Measurements from ENCODE around the gene SEL1L. TPM values are rescaled to one million over a fixed set of nuclear protein-coding genes. Genes with fewer than 3 reads are reported as not detected.

The SEL1L gene
- total and polyA plus RNA-seq, 2 of the 13 experiments (the other 11 are each of a cell fraction or from before 2014, with no cell fraction given): 15.3 to 61.0 TPM

DNA sequence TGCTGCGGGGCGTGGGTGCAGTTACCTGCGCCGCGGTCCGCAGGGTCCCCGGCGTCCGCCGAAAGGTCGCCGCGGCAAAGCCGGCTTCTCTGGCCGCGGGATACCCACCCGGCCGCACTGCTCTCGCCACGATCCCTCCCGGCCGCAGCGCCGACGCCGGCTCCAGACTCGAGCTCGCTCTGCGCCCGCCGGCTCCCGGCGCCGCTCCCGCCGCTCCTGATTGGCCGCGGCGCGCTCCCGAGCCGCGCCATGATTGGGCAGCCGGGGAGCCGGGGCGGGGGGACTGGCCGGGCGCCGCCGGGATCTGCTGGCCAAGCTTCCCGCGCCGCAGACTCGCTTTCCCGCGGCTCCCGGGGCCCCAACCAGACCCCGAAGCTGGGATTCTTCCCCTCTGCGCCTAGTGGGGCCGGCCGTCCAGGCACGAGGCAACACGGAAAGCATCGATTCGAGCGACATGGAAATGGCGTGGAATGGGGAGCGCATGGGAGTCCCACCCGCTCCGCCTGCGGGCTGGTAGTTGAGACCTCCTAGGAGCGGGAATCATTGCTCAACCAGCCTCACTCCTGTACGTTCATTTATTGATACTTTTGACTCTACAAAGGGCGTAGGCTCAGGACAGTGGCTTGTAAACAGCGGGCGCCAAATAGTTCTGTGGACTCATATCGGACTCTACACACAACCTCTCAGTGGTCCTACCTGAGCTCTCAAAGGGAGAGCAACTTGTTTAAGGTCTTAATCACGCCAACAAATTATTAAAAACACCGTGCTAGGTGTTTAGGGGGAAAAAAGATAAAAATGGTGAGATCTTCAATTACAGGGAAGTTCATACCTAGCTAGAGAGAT lies 97.1 kb downstream of the SEL1L start (continued):
- TF ChIP-seq, protein P1, sequence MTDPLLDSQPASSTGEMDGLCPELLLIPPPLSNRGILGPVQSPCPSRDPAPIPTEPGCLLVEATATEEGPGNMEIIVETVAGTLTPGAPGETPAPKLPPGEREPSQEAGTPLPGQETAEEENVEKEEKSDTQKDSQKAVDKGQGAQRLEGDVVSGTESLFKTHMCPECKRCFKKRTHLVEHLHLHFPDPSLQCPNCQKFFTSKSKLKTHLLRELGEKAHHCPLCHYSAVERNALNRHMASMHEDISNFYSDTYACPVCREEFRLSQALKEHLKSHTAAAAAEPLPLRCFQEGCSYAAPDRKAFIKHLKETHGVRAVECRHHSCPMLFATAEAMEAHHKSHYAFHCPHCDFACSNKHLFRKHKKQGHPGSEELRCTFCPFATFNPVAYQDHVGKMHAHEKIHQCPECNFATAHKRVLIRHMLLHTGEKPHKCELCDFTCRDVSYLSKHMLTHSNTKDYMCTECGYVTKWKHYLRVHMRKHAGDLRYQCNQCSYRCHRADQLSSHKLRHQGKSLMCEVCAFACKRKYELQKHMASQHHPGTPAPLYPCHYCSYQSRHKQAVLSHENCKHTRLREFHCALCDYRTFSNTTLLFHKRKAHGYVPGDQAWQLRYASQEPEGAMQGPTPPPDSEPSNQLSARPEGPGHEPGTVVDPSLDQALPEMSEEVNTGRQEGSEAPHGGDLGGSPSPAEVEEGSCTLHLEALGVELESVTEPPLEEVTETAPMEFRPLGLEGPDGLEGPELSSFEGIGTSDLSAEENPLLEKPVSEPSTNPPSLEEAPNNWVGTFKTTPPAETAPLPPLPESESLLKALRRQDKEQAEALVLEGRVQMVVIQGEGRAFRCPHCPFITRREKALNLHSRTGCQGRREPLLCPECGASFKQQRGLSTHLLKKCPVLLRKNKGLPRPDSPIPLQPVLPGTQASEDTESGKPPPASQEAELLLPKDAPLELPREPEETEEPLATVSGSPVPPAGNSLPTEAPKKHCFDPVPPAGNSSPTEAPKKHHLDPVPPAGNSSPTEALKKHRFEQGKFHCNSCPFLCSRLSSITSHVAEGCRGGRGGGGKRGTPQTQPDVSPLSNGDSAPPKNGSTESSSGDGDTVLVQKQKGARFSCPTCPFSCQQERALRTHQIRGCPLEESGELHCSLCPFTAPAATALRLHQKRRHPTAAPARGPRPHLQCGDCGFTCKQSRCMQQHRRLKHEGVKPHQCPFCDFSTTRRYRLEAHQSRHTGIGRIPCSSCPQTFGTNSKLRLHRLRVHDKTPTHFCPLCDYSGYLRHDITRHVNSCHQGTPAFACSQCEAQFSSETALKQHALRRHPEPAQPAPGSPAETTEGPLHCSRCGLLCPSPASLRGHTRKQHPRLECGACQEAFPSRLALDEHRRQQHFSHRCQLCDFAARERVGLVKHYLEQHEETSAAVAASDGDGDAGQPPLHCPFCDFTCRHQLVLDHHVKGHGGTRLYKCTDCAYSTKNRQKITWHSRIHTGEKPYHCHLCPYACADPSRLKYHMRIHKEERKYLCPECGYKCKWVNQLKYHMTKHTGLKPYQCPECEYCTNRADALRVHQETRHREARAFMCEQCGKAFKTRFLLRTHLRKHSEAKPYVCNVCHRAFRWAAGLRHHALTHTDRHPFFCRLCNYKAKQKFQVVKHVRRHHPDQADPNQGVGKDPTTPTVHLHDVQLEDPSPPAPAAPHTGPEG (CRISPR knock-in tag; IDR thresholded peaks at IDR 0.05): peak; percentile 98
- no peak for TF ChIP-seq PLRG1 (conservative IDR thresholded peaks at IDR 0.05)
- 0 out of 2 replicates have a peak, but pooled peaks have one; percentile 26 for TF ChIP-seq ZNF256 (CRISPR knock-in tag; conservative IDR thresholded peaks at IDR 0.05)
- TF ChIP-seq ZNF136 (CRISPR knock-in tag; IDR thresholded peaks at IDR 0.05; ENCODE audit: low read depth): no peak
- TF ChIP-seq NFYC (CRISPR knock-in tag; IDR thresholded peaks at IDR 0.05): peak; percentile 69
- TF ChIP-seq FLYWCH1 (CRISPR knock-in tag; IDR thresholded peaks at IDR 0.05): no peak
- TF ChIP-seq ZEB1 (IDR thresholded peaks at IDR 0.05; ENCODE audit: insufficient replicate concordance, low read depth): peak; percentile 12
- TF ChIP-seq, protein P2, sequence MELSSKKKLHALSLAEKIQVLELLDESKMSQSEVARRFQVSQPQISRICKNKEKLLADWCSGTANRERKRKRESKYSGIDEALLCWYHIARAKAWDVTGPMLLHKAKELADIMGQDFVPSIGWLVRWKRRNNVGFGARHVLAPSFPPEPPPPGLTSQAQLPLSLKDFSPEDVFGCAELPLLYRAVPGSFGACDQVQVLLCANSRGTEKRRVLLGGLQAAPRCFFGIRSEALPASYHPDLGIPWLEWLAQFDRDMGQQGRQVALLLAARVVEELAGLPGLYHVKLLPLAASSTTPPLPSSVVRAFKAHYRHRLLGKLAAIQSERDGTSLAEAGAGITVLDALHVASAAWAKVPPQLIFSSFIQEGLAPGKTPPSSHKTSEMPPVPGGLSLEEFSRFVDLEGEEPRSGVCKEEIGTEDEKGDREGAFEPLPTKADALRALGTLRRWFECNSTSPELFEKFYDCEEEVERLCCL (CRISPR knock-in tag; IDR thresholded peaks at IDR 0.05; ENCODE audit: borderline replicate concordance): no peak
- TF ChIP-seq POLR2A (IDR thresholded peaks at IDR 0.05; ENCODE audit: insufficient read depth in 1 of 2, low read depth in 2 of 2, low read length in 2 of 2): peak in 1 of 2 experiments; percentile 50; a peak in 2 of 4 replicates
- TF ChIP-seq ZNF260 (CRISPR knock-in tag; IDR thresholded peaks at IDR 0.05; ENCODE audit: borderline replicate concordance, low read depth): no peak
- TF ChIP-seq, protein P3, sequence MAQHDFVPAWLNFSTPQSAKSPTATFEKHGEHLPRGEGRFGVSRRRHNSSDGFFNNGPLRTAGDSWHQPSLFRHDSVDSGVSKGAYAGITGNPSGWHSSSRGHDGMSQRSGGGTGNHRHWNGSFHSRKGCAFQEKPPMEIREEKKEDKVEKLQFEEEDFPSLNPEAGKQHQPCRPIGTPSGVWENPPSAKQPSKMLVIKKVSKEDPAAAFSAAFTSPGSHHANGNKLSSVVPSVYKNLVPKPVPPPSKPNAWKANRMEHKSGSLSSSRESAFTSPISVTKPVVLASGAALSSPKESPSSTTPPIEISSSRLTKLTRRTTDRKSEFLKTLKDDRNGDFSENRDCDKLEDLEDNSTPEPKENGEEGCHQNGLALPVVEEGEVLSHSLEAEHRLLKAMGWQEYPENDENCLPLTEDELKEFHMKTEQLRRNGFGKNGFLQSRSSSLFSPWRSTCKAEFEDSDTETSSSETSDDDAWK (CRISPR knock-in tag; IDR thresholded peaks at IDR 0.05): no peak
- TF ChIP-seq HNRNPLL (IDR thresholded peaks at IDR 0.05; ENCODE audit: low read depth, low read length, poor library complexity, severe bottlenecking): peak; percentile 57
- peak; percentile 84 for TF ChIP-seq ZBTB7B (CRISPR knock-in tag; IDR thresholded peaks at IDR 0.05)
- TF ChIP-seq ZKSCAN1 (IDR thresholded peaks at IDR 0.05; ENCODE audit: low read length): no peak
- TF ChIP-seq, protein P4, sequence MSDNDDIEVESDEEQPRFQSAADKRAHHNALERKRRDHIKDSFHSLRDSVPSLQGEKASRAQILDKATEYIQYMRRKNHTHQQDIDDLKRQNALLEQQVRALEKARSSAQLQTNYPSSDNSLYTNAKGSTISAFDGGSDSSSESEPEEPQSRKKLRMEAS (IDR thresholded peaks at IDR 0.05): peak; percentile 75
- TF ChIP-seq ZFP41 (CRISPR knock-in tag; IDR thresholded peaks at IDR 0.05; ENCODE audit: borderline replicate concordance): no peak
- TF ChIP-seq, protein P5, sequence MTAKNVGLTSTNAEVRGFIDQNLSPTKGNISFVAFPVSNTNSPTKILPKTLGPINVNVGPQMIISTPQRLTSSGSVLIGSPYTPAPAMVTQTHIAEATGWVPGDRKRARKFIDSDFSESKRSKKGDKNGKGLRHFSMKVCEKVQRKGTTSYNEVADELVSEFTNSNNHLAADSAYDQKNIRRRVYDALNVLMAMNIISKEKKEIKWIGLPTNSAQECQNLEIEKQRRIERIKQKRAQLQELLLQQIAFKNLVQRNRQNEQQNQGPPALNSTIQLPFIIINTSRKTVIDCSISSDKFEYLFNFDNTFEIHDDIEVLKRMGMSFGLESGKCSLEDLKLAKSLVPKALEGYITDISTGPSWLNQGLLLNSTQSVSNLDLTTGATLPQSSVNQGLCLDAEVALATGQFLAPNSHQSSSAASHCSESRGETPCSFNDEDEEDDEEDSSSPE (CRISPR knock-in tag; IDR thresholded peaks at IDR 0.05): peak; percentile 91
- TF ChIP-seq HNRNPK (IDR thresholded peaks at IDR 0.05; ENCODE audit: low read depth, low read length, poor library complexity, severe bottlenecking): no peak
- 0 out of 2 replicates have a peak, but pooled peaks have one; percentile 56 for TF ChIP-seq ZFAT (CRISPR knock-in tag; conservative IDR thresholded peaks at IDR 0.05)
- TF ChIP-seq ZNF354B (CRISPR knock-in tag; IDR thresholded peaks at IDR 0.05): no peak
